Fibroblast of lung (primary cell): ENCODE data around the gene PTPN9.

Experiments
- EZH2 ChIP-seq: IDR thresholded peaks from 2 replicates; pipeline ENCODE4 v1.5.1; 2012; ENCODE audit warnings: low read length, control low read depth, mild to moderate bottlenecking; ENCODE audit errors: missing control alignments
- TF ChIP-seq, protein P1 (sequence below), 2 donors: IDR thresholded peaks in 1 of 2; conservative IDR thresholded peaks in 1 of 2; 1 replicate in 1 of 2; 2 replicates in 1 of 2; pipeline ENCODE4 v1.5.1; 2011 to 2012; ENCODE audit warnings: low read length in 2 of 2, control low read depth in 1 of 2, inconsistent platforms in 1 of 2, low read depth in 1 of 2, mild to moderate bottlenecking in 1 of 2

DNA sequence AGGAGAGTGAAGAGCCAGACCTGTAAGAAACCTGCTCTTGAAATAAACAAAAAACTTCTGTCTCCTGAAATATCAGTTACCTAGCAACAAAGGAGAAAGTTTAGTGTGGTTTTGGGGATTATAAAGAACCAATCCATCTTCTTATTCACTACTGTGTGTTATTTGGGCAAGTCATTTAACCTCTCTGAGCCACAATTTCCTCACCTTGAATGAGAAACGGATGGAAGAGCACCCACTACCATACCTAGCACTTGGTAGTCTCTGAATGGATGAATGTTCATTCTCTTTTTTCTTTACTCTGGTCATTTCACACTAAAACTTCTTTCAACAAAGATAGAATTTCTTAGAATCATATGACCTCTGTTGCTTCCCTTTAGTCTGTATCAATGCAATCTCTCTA lies 45.2 kb downstream of the PTPN9 start:
- no peak for TF ChIP-seq EZH2
- TF ChIP-seq, protein P1, sequence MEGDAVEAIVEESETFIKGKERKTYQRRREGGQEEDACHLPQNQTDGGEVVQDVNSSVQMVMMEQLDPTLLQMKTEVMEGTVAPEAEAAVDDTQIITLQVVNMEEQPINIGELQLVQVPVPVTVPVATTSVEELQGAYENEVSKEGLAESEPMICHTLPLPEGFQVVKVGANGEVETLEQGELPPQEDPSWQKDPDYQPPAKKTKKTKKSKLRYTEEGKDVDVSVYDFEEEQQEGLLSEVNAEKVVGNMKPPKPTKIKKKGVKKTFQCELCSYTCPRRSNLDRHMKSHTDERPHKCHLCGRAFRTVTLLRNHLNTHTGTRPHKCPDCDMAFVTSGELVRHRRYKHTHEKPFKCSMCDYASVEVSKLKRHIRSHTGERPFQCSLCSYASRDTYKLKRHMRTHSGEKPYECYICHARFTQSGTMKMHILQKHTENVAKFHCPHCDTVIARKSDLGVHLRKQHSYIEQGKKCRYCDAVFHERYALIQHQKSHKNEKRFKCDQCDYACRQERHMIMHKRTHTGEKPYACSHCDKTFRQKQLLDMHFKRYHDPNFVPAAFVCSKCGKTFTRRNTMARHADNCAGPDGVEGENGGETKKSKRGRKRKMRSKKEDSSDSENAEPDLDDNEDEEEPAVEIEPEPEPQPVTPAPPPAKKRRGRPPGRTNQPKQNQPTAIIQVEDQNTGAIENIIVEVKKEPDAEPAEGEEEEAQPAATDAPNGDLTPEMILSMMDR (conservative IDR thresholded peaks at IDR 0.05 in 1 of 2, IDR thresholded peaks at IDR 0.05 in 1 of 2; ENCODE audit: low read depth in 1 of 2, low read length in 2 of 2), result no peak
